T-helper 1 cell (primary cell): ENCODE data around the gene CDC45.

Experiments
- DNase-seq, 5 donors: peaks; one replicate each; pipeline ENCODE4 v3.0.0-alpha.2; 2012 to 2020

The CDC45 gene

GRCh38 chr22:19497245-19497644 lies 17.5 kb downstream of the CDC45 start:
- no peak for DNase-seq

GRCh38 chr22:19498154-19498865 lies 18.6 kb downstream of the CDC45 start:
- no peak for DNase-seq

GRCh38 chr22:19498866-19499190 lies 19.1 kb downstream of the CDC45 start:
- no peak for DNase-seq

- no peak for DNase-seq
Observed at GRCh38 chr22:19499236-19499879, 19.6 kb downstream of the CDC45 start.

GRCh38 chr22:19499880-19500242 lies 20.1 kb downstream of the CDC45 start:
- DNase-seq, result no peak

- DNase-seq, result no peak
Observed at GRCh38 chr22:19501897-19502447, 22.3 kb downstream of the CDC45 start.

- DNase-seq, result no peak
Observed at GRCh38 chr22:19503367-19503766, 23.6 kb downstream of the CDC45 start.

GRCh38 chr22:19503869-19504268 lies 24.1 kb downstream of the CDC45 start:
- no peak for DNase-seq

GRCh38 chr22:19504900-19505734 lies 25.4 kb downstream of the CDC45 start:
- DNase-seq, result peak in 1 of 5 donors; percentile 13

- no peak for DNase-seq
Observed at GRCh38 chr22:19505735-19506126, 26.0 kb downstream of the CDC45 start.

- no peak for DNase-seq
Observed at GRCh38 chr22:19506212-19506611, 26.5 kb downstream of the CDC45 start.

- DNase-seq, result no peak
Observed at GRCh38 chr22:19507534-19507861, 27.8 kb downstream of the CDC45 start.

GRCh38 chr22:19508024-19508776 lies 28.5 kb downstream of the CDC45 start:
- DNase-seq, result no peak

GRCh38 chr22:19509191-19509590 lies 29.5 kb downstream of the CDC45 start:
- no peak for DNase-seq

GRCh38 chr22:19509923-19510322 lies 30.2 kb downstream of the CDC45 start:
- DNase-seq, result no peak

- no peak for DNase-seq
Observed at GRCh38 chr22:19510919-19511341, 31.2 kb downstream of the CDC45 start.

- DNase-seq, result no peak
Observed at GRCh38 chr22:19513823-19514222, 34.1 kb downstream of the CDC45 start.

- DNase-seq, result no peak
Observed at GRCh38 chr22:19514831-19515565, 35.3 kb downstream of the CDC45 start.

- no peak for DNase-seq
Observed at GRCh38 chr22:19515654-19516377, 36.1 kb downstream of the CDC45 start.

GRCh38 chr22:19516378-19517170 lies 36.9 kb downstream of the CDC45 start:
- DNase-seq, result no peak

- DNase-seq, result no peak
Observed at GRCh38 chr22:19517171-19517500, 37.4 kb downstream of the CDC45 start.
